K562 (cell line): Measurements from ENCODE around the gene PHF20. TPM values are rescaled to one million over a fixed set of nuclear protein-coding genes. Genes with fewer than 3 reads are reported as not detected.

Experiments used
- DIDO1 ChIP-seq: fragments of 450-650 bp; IDR thresholded peaks from 2 replicates; pipeline ENCODE4 v1.6.1; 2016; ENCODE audit warnings: low read depth, missing biosample characterization, missing genetic modification characterization
- E2F8 ChIP-seq: fragments of 450-650 bp; IDR thresholded peaks from 2 replicates; pipeline ENCODE4 v1.7.1; 2018; ENCODE audit warnings: mild to moderate bottlenecking, low read depth; ENCODE audit not compliant: partially characterized antibody
- KDM5B ChIP-seq: fragments of 200-600 bp; sonication (generic); IDR thresholded peaks from 2 replicates; pipeline ENCODE4 v1.6.1; 2012; ENCODE audit warnings: low read depth, mild to moderate bottlenecking, moderate library complexity, low read length, control low read depth, inconsistent platforms; ENCODE audit not compliant: insufficient replicate concordance
- KLF16 ChIP-seq: IDR thresholded peaks from 2 replicates; pipeline ENCODE4 v1.6.1; 2016; ENCODE audit warnings: antibody characterized with exemption
- MAZ ChIP-seq, 2 experiments: fragments of 450-650 bp in 1 of 2; sonication (generic) in 1 of 2; formaldehyde crosslinking; IDR thresholded peaks in 1 of 2; conservative IDR thresholded peaks in 1 of 2; 2 replicates each; pipeline versions ENCODE4 v1.4.0 to v1.5.0; 2020; ENCODE audit warnings: mild to moderate bottlenecking in 1 of 2, missing genetic modification reagents in 1 of 2
- MEF2A ChIP-seq: IDR thresholded peaks from 2 replicates; pipeline ENCODE4 v1.6.1; 2011; ENCODE audit warnings: low read depth, mild to moderate bottlenecking, low read length, moderate library complexity; ENCODE audit not compliant: control insufficient read depth
- NFIC ChIP-seq: fragments of 450-650 bp; IDR thresholded peaks from 2 replicates; pipeline ENCODE4 v1.6.1; 2017; ENCODE audit warnings: mild to moderate bottlenecking, inconsistent platforms
- RBM39 ChIP-seq: fragments of 200-400 bp; formaldehyde crosslinking; optimal IDR thresholded peaks from 2 replicates; pipeline ENCODE3; 2018; ENCODE audit warnings: low read depth, low read length
- SIN3B ChIP-seq: fragments of 450-650 bp; IDR thresholded peaks from 2 replicates; pipeline ENCODE4 v1.6.1; 2017; ENCODE audit warnings: low read depth, mild to moderate bottlenecking, moderate library complexity
- TAF9B ChIP-seq: fragments of 450-650 bp; IDR thresholded peaks from 2 replicates; pipeline ENCODE4 v1.6.1; 2018; ENCODE audit warnings: mild to moderate bottlenecking; ENCODE audit not compliant: partially characterized antibody
- UBTF ChIP-seq, 2 experiments: IDR thresholded peaks; 2 replicates each; pipeline ENCODE4 v1.6.1; 2012; ENCODE audit warnings: improper control_type of control experiment in 2 of 2, low read depth in 2 of 2, low read length in 2 of 2, borderline replicate concordance in 1 of 2
- ZBTB1 ChIP-seq: sonication (generic); formaldehyde crosslinking; IDR thresholded peaks from 2 replicates; pipeline ENCODE4 v1.8.1; 2023; ENCODE audit warnings: missing genetic modification reagents, low read depth, mild to moderate bottlenecking, borderline replicate concordance
- ZNF395 ChIP-seq: fragments of 200-800 bp; sonication (Bioruptor generic); IDR thresholded peaks from 2 replicates; pipeline ENCODE4 v1.6.1; 2017; ENCODE audit warnings: missing genetic modification characterization, missing compliant biosample characterization
- ZSCAN29 ChIP-seq: fragments of 450-650 bp; IDR thresholded peaks from 2 replicates; pipeline ENCODE4 v1.6.1; 2017
- polyA plus RNA-seq, 8 experiments: library from polyadenylated mRNA; depleted of rRNA in 4 of 8; stranded (reverse) in 5 of 8; unstranded in 3 of 8; fragments of >200 nt; fragmentation: Nextera tagmentation in 2 of 8; fragmentation: Illumina TruSeq in 1 of 8; extraction: Ambion mirVana in 2 of 8; extraction: Trizol in 1 of 8; gene quantifications; 2 replicates each; pipeline versions ENCODE4 v1.2.1 to v1.2.3, GENCODE V29; 2011 to 2014; ENCODE audit warnings: inconsistent platforms in 1 of 8, missing spikeins in 1 of 8
- total RNA-seq, 7 experiments: library from RNA; depleted of rRNA in 6 of 7; stranded (reverse); fragments of >200 nt in 6 of 7; fragmentation: Illumina TruSeq in 2 of 7; extraction: Trizol in 2 of 7; gene quantifications; 2 replicates each; pipeline versions ENCODE4 v1.2.1 to v1.2.3, GENCODE V29; 2011 to 2021; ENCODE audit warnings: low replicate concordance in 1 of 7
- TF ChIP-seq, protein P1 (sequence below): fragments of 450-650 bp; formaldehyde crosslinking; IDR thresholded peaks from 2 replicates; pipeline ENCODE4 v1.4.0; 2020; ENCODE audit warnings: mild to moderate bottlenecking, mixed read lengths
- TF ChIP-seq, protein P2 (sequence below): sonication (generic); formaldehyde crosslinking; IDR thresholded peaks from 2 replicates; pipeline ENCODE4 v1.8.1; 2023; ENCODE audit warnings: mild to moderate bottlenecking, missing genetic modification reagents

PHF20 gene
- total and polyA plus RNA-seq, 9 of the 15 experiments (the other 6 are each of a cell fraction or from before 2014, with no cell fraction given), result 49.9 to 196 (median 70.7) TPM

DNA sequence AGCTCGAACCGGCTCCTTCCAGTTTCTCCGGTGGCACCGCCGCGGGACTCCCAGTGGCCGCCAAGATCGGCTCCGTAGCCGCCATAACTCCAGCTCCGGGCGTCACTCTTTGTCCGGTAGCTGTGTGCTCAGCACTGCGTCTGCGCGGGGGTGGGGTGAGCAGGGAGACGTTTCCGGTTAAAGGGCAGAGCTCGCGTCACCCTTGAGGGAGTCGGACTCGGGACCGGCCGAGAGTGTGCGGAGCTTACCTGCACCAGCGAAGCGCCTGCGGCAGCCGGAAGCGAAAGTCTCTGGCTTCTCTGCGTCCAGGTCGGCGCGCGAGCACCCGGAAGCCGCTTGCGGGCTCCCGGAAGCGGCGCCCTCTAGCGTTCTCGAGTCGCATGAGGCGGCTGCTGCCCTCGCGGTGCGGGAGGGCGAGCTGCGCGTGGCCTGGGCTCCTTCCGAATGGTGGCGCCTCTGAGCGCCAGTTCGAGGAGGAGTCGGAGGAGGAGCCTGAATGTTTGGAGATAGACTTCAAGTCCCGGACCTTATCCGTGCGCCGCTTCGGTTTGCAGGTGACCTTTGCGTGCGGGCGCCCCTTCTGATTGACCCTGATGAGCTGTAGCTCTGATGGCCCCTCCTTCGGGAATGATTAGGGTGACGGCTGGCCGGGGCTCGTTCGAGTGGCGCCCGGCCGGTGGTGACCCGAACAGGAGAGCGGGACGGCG is 182.5 kb downstream of the PHF20 start, which contains the start of gene SCAND1 (continued):
- peak; percentile 95 for TF ChIP-seq E2F8
- TF ChIP-seq KDM5B, result peak; percentile 74
- peak; percentile 86 for TF ChIP-seq DIDO1 (tag)
- no peak; the same call in 1 of the 2 replicates for TF ChIP-seq MEF2A
- 0 out of 2 replicates have a peak, but pooled peaks have one; percentile 37 for TF ChIP-seq ZSCAN29
- no peak for TF ChIP-seq RBM39
- peak; percentile 87 for TF ChIP-seq TAF9B
- TF ChIP-seq ZNF395 (CRISPR knock-in tag), result peak; percentile 69; the same call in 1 of the 2 replicates
- peak; percentile 35; the same call in 1 of the 2 replicates for TF ChIP-seq ZBTB1 (CRISPR knock-in tag)
- TF ChIP-seq KLF16, result 0 out of 2 replicates have a peak, but pooled peaks have one; percentile 50
- TF ChIP-seq MAZ (CRISPR knock-in tag; conservative IDR thresholded peaks at IDR 0.05 in 1 of 2, IDR thresholded peaks at IDR 0.05 in 1 of 2), result peak; percentile 92 to 94
- peak in 1 of 2 experiments; percentile 95; a peak in 3 of 4 replicates for TF ChIP-seq UBTF (IDR thresholded peaks at IDR 0.05; ENCODE audit: borderline replicate concordance in 1 of 2, low read depth in 2 of 2, low read length in 2 of 2)
- TF ChIP-seq, protein P1, sequence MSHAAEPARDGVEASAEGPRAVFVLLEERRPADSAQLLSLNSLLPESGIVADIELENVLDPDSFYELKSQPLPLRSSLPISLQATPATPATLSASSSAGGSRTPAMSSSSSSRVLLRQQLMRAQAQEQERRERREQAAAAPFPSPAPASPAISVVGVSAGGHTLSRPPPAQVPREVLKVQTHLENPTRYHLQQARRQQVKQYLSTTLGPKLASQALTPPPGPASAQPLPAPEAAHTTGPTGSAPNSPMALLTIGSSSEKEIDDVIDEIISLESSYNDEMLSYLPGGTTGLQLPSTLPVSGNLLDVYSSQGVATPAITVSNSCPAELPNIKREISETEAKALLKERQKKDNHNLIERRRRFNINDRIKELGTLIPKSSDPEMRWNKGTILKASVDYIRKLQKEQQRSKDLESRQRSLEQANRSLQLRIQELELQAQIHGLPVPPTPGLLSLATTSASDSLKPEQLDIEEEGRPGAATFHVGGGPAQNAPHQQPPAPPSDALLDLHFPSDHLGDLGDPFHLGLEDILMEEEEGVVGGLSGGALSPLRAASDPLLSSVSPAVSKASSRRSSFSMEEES (CRISPR knock-in tag), result no peak
- peak; percentile 49; the same call in 1 of the 2 replicates for TF ChIP-seq NFIC
- TF ChIP-seq, protein P2, sequence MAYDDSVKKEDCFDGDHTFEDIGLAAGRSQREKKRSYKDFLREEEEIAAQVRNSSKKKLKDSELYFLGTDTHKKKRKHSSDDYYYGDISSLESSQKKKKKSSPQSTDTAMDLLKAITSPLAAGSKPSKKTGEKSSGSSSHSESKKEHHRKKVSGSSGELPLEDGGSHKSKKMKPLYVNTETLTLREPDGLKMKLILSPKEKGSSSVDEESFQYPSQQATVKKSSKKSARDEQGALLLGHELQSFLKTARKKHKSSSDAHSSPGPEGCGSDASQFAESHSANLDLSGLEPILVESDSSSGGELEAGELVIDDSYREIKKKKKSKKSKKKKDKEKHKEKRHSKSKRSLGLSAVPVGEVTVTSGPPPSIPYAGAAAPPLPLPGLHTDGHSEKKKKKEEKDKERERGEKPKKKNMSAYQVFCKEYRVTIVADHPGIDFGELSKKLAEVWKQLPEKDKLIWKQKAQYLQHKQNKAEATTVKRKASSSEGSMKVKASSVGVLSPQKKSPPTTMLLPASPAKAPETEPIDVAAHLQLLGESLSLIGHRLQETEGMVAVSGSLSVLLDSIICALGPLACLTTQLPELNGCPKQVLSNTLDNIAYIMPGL (CRISPR knock-in tag), result peak; percentile 80; the same call in 1 of the 2 replicates
- peak; percentile 84 for TF ChIP-seq SIN3B
